Gastroesophageal sphincter (tissue), 3 donors: ENCODE data around the gene PAQR7.

Source experiments
- CTCF ChIP-seq, 4 experiments: fragments of 200-600 bp in 2 of 4; fragments of 450-650 bp in 2 of 4; sonication (generic) in 1 of 4; IDR thresholded peaks; one replicate each; pipeline ENCODE4 v1.5.1; 2017 to 2019; ENCODE audit warnings: antibody characterized with exemption in 4 of 4, mild to moderate bottlenecking in 2 of 4, moderate library complexity in 2 of 4
- POLR2AphosphoS5 ChIP-seq: sonication (generic); formaldehyde crosslinking; IDR thresholded peaks from one replicate; pipeline ENCODE4 v1.6.1; 2017; ENCODE audit warnings: antibody characterized with exemption

- no peak for TF ChIP-seq CTCF (IDR thresholded peaks at IDR 0.05)
- no peak for TF ChIP-seq POLR2AphosphoS5
These were observed 3.6 kb downstream of the PAQR7 start for GRCh38 chr1:25871704-25872494.
